K562 (cell line): ENCODE measurements around the gene LANCL1. TPM values are rescaled to one million over a fixed set of nuclear protein-coding genes. Genes with fewer than 3 reads are reported as not detected.

Experiments used
- ATAC-seq: fragments of 200-7000 bp; cut with Tn5 transposase; 3 replicates; pipeline ENCODE4 v1.9.1; 2020; ENCODE audit warnings: moderate library complexity
- BruUV-seq: library from RNA; stranded (reverse); fragments of 400-500 nt; replicated peaks from 2 replicates; lab custom pipeline; 2021; lab: Mats Ljungman, UMichigan
- CTCF ChIA-PET: fragments of 300-600 bp; formaldehyde crosslinking; extraction: SDS; loops from one replicate; lab custom pipeline; 2021; ENCODE audit warnings: low intra/inter-chr PET ratio; lab: Yijun Ruan, JAX
- POLR2A ChIA-PET: fragments of 300-600, 350-650 bp; sonication (Branson Sonifier 250); formaldehyde crosslinking; extraction: SDS; loops from one replicate; lab custom pipeline; 2021; ENCODE audit warnings: antibody characterized with exemption, inconsistent platforms; lab: Yijun Ruan, JAX
- DNase-seq, 4 experiments: peaks; one replicate each; pipeline versions ENCODE4 v3.0.0 to v3.0.0-alpha.2; 2011 to 2018; ENCODE audit warnings: low spot score in 3 of 4, mixed read lengths in 3 of 4; ENCODE audit errors: extremely low read depth in 1 of 4
- FAIRE-seq: peaks from 2 replicates; lab custom pipeline; 2011; peaks lifted over from hg19 to GRCh38; lab: Jason Lieb, UNC
- H2AFZ ChIP-seq: 2 replicates; pipeline ENCODE4 v1.6.0; 2011; ENCODE audit warnings: low read depth, low read length, control low read depth, inconsistent platforms
- H3K27ac ChIP-seq: fragments of 200-600 bp; 3 replicates; pipeline ENCODE4 v1.8.0; 2011; ENCODE audit warnings: low read depth, mild to moderate bottlenecking, control low read depth, inconsistent platforms, low read length, moderate library complexity, mixed read lengths; ENCODE audit errors: extremely low read depth
- H3K27me3 ChIP-seq, 2 experiments: fragments of 300-600 bp in 1 of 2; 2 replicates in 1 of 2; 3 replicates in 1 of 2; pipeline versions ENCODE4 v1.6.0 to v1.8.0; 2011; ENCODE audit warnings: inconsistent platforms in 2 of 2, low read length in 2 of 2, mild to moderate bottlenecking in 1 of 2, mixed read lengths in 1 of 2, moderate library complexity in 1 of 2; ENCODE audit not compliant: control insufficient read depth in 2 of 2, insufficient read depth in 2 of 2
- H3K36me3 ChIP-seq: fragments of 300-600 bp; 3 replicates; pipeline ENCODE4 v1.8.0; 2011; ENCODE audit warnings: mild to moderate bottlenecking, low read length, inconsistent platforms; ENCODE audit not compliant: control insufficient read depth, insufficient read depth
- H3K4me1 ChIP-seq, 2 experiments: fragments of 200-600 bp in 1 of 2; replicated peaks in 1 of 2; 2 replicates in 1 of 2; 3 replicates in 1 of 2; pipeline versions ENCODE4 v1.5.1 to v1.8.0; 2011; ENCODE audit warnings: inconsistent platforms in 2 of 2, low read length in 2 of 2, mild to moderate bottlenecking in 1 of 2, mixed read lengths in 1 of 2, moderate library complexity in 1 of 2; ENCODE audit not compliant: control insufficient read depth in 2 of 2, insufficient read depth in 2 of 2
- H3K4me2 ChIP-seq: 2 replicates; pipeline ENCODE4 v1.6.1; 2011; ENCODE audit warnings: low read length, control low read depth, inconsistent platforms, mixed read lengths; ENCODE audit not compliant: insufficient read depth
- H3K4me3 ChIP-seq: fragments of 200-600 bp; sonication (generic), shearing (Covaris generic); 2 replicates; pipeline ENCODE4 v1.5.1; 2016; ENCODE audit warnings: control low read depth, inconsistent platforms
- H3K79me2 ChIP-seq: fragments of 200-600 bp; 3 replicates; pipeline ENCODE4 v1.8.0; 2011; ENCODE audit warnings: low read length, inconsistent platforms; ENCODE audit not compliant: control insufficient read depth, insufficient read depth
- H3K9ac ChIP-seq, 2 experiments: 2 replicates each; pipeline versions ENCODE4 v1.6.0 to v1.6.1; 2011; ENCODE audit warnings: low read depth in 2 of 2, low read length in 2 of 2, control low read depth in 1 of 2, inconsistent platforms in 1 of 2, mild to moderate bottlenecking in 1 of 2, mixed read lengths in 1 of 2; ENCODE audit not compliant: insufficient read depth in 1 of 2
- H3K9me1 ChIP-seq: one replicate; pipeline ENCODE4 v1.6.0; 2011; ENCODE audit warnings: inconsistent platforms, mild to moderate bottlenecking, low read length, moderate library complexity; ENCODE audit not compliant: control insufficient read depth, insufficient read depth
- H3K9me3 ChIP-seq: replicated peaks from 2 replicates; pipeline ENCODE4 v1.5.1; 2011; ENCODE audit warnings: low read depth, low read length, inconsistent platforms; ENCODE audit not compliant: control insufficient read depth, insufficient read depth
- H4K20me1 ChIP-seq: replicated peaks from 2 replicates; pipeline ENCODE4 v1.6.1; 2011; ENCODE audit warnings: low read length, inconsistent platforms, mixed read lengths; ENCODE audit not compliant: control insufficient read depth, insufficient read depth
- ATF2 ChIP-seq: sonication (generic); formaldehyde crosslinking; IDR thresholded peaks from 2 replicates; pipeline ENCODE4 v1.8.1; 2022; ENCODE audit warnings: missing genetic modification reagents
- BCL6 ChIP-seq: fragments of 250-450 bp; sonication (Bioruptor Pico); IDR thresholded peaks from 2 replicates; pipeline ENCODE4 v1.4.0; 2020
- BCOR ChIP-seq: fragments of 450-650 bp; IDR thresholded peaks from 2 replicates; pipeline ENCODE4 v1.6.1; 2016
- EP300 ChIP-seq: IDR thresholded peaks from 2 replicates; pipeline ENCODE4 v1.6.1; 2012; ENCODE audit warnings: low read length, improper control_type of control experiment
- MAZ ChIP-seq, 2 experiments: fragments of 450-650 bp in 1 of 2; sonication (generic) in 1 of 2; formaldehyde crosslinking; IDR thresholded peaks in 1 of 2; conservative IDR thresholded peaks in 1 of 2; 2 replicates each; pipeline versions ENCODE4 v1.4.0 to v1.5.0; 2020; ENCODE audit warnings: mild to moderate bottlenecking in 1 of 2, missing genetic modification reagents in 1 of 2
- NCOA4 ChIP-seq: fragments of 450-650 bp; IDR thresholded peaks from 2 replicates; pipeline ENCODE4 v1.6.1; 2018; ENCODE audit warnings: mild to moderate bottlenecking; ENCODE audit not compliant: partially characterized antibody
- NKRF ChIP-seq: fragments of 450-650 bp; IDR thresholded peaks from 2 replicates; pipeline ENCODE4 v1.6.1; 2016; ENCODE audit warnings: borderline replicate concordance
- POLR2A ChIP-seq: fragments of 450-650 bp; conservative IDR thresholded peaks from 2 replicates; pipeline ENCODE4 v1.6.1; 2016
- RUNX1 ChIP-seq: sonication (generic); IDR thresholded peaks from 2 replicates; pipeline ENCODE4 v1.6.1; 2016; ENCODE audit warnings: antibody characterized with exemption, low read depth
- TAF9B ChIP-seq: fragments of 450-650 bp; IDR thresholded peaks from 2 replicates; pipeline ENCODE4 v1.6.1; 2018; ENCODE audit warnings: mild to moderate bottlenecking; ENCODE audit not compliant: partially characterized antibody
- TOE1 ChIP-seq, 2 experiments: fragments of 450-650 bp in 1 of 2; sonication (generic) in 1 of 2; formaldehyde crosslinking in 1 of 2; IDR thresholded peaks; 2 replicates each; pipeline versions ENCODE4 v1.7.1 to v1.8.0; 2016 to 2022; ENCODE audit warnings: borderline replicate concordance in 2 of 2, mild to moderate bottlenecking in 2 of 2, antibody characterized with exemption in 1 of 2, inconsistent platforms in 1 of 2, low read depth in 1 of 2, missing genetic modification reagents in 1 of 2, moderate library complexity in 1 of 2
- ZNF551 ChIP-seq: fragments of 250-450 bp; sonication (Bioruptor Pico); IDR thresholded peaks from 2 replicates; pipeline ENCODE4 v1.5.0; 2021; ENCODE audit warnings: mild to moderate bottlenecking, moderate library complexity
- ZNF696 ChIP-seq: fragments of 250-450 bp; sonication (Bioruptor Pico); conservative IDR thresholded peaks from 2 replicates; pipeline ENCODE4 v1.4.0; 2020; ENCODE audit warnings: mild to moderate bottlenecking, moderate library complexity
- ZNF780A ChIP-seq: fragments of 250-450 bp; sonication (Bioruptor Pico); IDR thresholded peaks from 2 replicates; pipeline ENCODE4 v1.5.0; 2021; ENCODE audit warnings: mild to moderate bottlenecking
- WGBS: fragments of 100-300 bp; shearing (Covaris generic); methylation state at CpG from one replicate; pipeline ENCODE4 v1.1.6; 2016; ENCODE audit warnings: low coverage, mixed read lengths; ENCODE audit not compliant: insufficient coverage; ENCODE audit errors: missing lambda C conversion rate; 5-methylcytosine and 5-hydroxymethylcytosine counted together
- in situ Hi-C: fragments of 300-500 bp; cut with MboI; formaldehyde crosslinking; loops from 4 replicates; pipeline ENCODE4 v1.15.0; 2018; ENCODE audit warnings: inconsistent platforms, mixed read lengths
- intact Hi-C: fragments of 100-400 bp; cut with micrococcal nuclease; formaldehyde crosslinking; loops from 2 replicates; pipeline ENCODE4 v1.14.2; 2022
- polyA plus RNA-seq, 8 experiments: library from polyadenylated mRNA; depleted of rRNA in 4 of 8; stranded (reverse) in 5 of 8; unstranded in 3 of 8; fragments of >200 nt; fragmentation: Nextera tagmentation in 2 of 8; fragmentation: Illumina TruSeq in 1 of 8; extraction: Ambion mirVana in 2 of 8; extraction: Trizol in 1 of 8; gene quantifications; 2 replicates each; pipeline versions ENCODE4 v1.2.1 to v1.2.3, GENCODE V29; 2011 to 2014; ENCODE audit warnings: inconsistent platforms in 1 of 8, missing spikeins in 1 of 8
- total RNA-seq, 7 experiments: library from RNA; depleted of rRNA in 6 of 7; stranded (reverse); fragments of >200 nt in 6 of 7; fragmentation: Illumina TruSeq in 2 of 7; extraction: Trizol in 2 of 7; gene quantifications; 2 replicates each; pipeline versions ENCODE4 v1.2.1 to v1.2.3, GENCODE V29; 2011 to 2021; ENCODE audit warnings: low replicate concordance in 1 of 7

The LANCL1 gene
- total and polyA plus RNA-seq, 9 of the 15 experiments (the other 6 are each of a cell fraction or from before 2014, with no cell fraction given): 15.3 to 56.3 (median 30.1) TPM

DNA sequence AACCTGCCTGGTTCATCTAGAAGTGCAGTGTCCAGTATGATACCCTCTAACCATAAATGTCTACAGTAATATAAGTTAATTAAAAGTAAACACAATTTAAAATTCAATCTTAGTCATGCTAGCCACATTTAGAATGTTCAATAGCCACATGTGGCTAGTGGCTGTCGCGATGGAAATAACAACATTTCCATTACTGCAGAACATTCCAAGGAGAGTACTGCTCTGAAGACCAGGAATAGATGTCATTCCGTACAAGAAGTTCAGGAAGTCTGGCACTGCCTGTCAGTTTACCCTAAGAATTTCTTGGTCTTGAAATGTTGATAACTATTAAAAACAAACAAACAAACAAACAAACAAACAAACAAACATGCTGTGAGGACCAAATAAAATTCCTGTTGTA is 17.2 kb downstream of the LANCL1 start:
- no TSS peak for BruUV-seq
- H3K79me2 ChIP-seq: no peaks in the 10 kb centered on the region
- WGBS: 95% methylated on average over 3 of the region's 3 CpGs
- DNase-seq (no peak), ATAC-seq (no peak), FAIRE-seq (no peak)
- no peaks in the 10 kb centered on the region for H3K27me3 ChIP-seq
- no peak for TF ChIP-seq MAZ (CRISPR knock-in tag; conservative IDR thresholded peaks at IDR 0.05 in 1 of 2, IDR thresholded peaks at IDR 0.05 in 1 of 2)
- TF ChIP-seq RUNX1: no peak
- TF ChIP-seq BCL6 (CRISPR knock-in tag): no peak
- no peak for TF ChIP-seq BCOR
- TF ChIP-seq TOE1 (IDR thresholded peaks at IDR 0.05; ENCODE audit: borderline replicate concordance): no peak
- TF ChIP-seq TOE1 (CRISPR knock-in tag; IDR thresholded peaks at IDR 0.05; ENCODE audit: borderline replicate concordance, low read depth): no peak
- TF ChIP-seq TAF9B: no peak
- no peak for TF ChIP-seq EP300
- TF ChIP-seq NKRF: no peak
- TF ChIP-seq POLR2A: no peak
- no peak for TF ChIP-seq ZNF780A (CRISPR knock-in tag)
- TF ChIP-seq ZNF551: no peak
- TF ChIP-seq NCOA4: no peak
- no peak for TF ChIP-seq ZNF696
- no peak for TF ChIP-seq ATF2 (CRISPR knock-in tag)
- H3K36me3 ChIP-seq: peaks cover 20% of the 10 kb centered on the region; the same call in 2 of the 3 replicates
- H3K9me3 ChIP-seq: no peaks in the 10 kb centered on the region
- no peak overlapping the region for H3K9ac ChIP-seq
- H4K20me1 ChIP-seq: no peaks in the 10 kb centered on the region
- in situ Hi-C loops (loop anchor here (25.0 kb wide), 1 partner anchor 447 kb away; the partner anchor contains the start of gene RPE), intact Hi-C loops (no loop called here)
- no peak overlapping the region for H3K4me3 ChIP-seq
- no peak overlapping the region for H2AFZ ChIP-seq
- POLR2A ChIA-PET: no interaction called here
- H3K9me1 ChIP-seq: no peaks in the 10 kb centered on the region
- no peak overlapping the region for H3K4me2 ChIP-seq
- H3K4me1 ChIP-seq: no peaks in the 10 kb centered on the region
- CTCF ChIA-PET: no interaction called here
- H3K27ac ChIP-seq: no peak overlapping the region
